ENCODE measurements around the gene OGFOD2.

The OGFOD2 gene

DNA sequence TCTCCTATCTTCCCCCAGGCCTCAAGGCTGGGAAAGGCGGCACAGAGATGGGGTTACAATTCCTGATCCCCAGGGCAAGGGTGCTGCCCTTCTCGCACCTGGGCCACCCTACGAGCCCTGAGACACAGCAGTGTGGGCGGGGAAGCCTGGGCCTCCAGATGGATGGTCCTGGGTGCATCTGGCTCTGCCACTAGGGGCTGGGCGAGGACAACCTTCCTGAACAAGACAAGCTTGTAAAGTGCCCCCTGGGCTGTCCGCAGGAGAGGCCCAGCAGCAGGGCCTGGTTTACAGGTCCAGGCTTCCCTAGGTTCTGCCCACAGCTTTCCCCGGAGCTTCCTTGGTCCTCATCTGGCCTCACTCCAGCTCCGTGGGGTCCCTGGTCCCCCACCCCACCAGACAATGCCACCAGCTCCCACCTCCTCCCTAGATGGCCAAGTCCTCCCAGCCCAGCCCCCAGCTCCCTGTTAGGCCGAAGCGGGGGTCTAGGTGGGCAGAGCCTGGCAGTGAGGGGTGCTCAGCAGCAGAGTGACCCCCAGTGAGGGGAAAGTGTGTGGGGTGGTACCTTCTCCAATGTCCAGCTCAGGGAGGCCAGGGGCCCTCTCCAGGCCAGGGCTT is 14.3 kb downstream of the OGFOD2 start:
- DNase-seq, result no peak

DNA sequence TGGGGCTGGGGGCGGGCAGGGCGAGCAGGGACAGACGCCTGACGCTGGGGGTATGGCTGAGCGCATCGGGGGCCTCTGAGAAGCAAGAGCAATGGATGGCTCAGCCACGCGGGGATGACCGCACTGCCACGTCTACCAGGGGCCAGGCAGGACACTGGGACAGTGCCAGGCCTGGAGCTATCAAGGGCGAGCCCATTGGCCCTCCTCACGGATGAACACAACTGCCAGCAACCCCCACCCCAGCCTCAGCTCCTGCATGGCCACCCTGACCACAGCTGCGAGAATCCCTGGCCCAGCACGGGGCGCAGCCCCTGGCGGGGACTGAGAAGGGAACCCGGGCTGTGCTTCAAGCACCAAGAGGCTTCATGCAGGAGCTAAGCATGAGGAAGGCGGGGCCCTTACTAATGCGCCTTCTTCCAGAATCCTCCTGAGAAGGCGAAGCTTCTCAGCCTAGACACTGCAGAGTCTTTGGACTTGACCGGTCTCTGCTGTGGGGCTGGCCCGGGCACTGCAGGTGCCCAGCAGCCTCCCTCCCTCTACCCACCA is 14.9 kb downstream of the OGFOD2 start:
- DNase-seq, result no peak

DNA sequence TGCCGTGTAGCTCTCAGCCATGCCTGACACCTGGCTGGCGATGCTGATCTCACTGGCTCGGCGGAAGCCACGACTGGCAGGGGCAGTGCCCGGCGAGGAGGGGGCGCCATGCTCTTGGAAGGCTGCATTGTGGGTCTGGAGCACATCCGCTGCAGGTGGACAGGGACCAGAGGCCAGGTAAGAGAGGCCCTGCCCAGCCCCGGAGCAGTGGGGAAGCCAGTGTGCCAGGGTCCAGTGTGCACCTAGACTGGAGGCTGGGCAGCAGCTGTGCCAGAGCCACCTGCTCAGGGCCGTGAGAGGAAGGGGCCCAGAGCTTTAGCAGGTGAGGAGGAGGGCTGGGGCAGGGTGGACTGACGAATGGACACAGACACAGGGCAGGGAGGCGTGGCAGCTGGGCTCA is 15.5 kb downstream of the OGFOD2 start:
- DNase-seq, result no peak

DNA sequence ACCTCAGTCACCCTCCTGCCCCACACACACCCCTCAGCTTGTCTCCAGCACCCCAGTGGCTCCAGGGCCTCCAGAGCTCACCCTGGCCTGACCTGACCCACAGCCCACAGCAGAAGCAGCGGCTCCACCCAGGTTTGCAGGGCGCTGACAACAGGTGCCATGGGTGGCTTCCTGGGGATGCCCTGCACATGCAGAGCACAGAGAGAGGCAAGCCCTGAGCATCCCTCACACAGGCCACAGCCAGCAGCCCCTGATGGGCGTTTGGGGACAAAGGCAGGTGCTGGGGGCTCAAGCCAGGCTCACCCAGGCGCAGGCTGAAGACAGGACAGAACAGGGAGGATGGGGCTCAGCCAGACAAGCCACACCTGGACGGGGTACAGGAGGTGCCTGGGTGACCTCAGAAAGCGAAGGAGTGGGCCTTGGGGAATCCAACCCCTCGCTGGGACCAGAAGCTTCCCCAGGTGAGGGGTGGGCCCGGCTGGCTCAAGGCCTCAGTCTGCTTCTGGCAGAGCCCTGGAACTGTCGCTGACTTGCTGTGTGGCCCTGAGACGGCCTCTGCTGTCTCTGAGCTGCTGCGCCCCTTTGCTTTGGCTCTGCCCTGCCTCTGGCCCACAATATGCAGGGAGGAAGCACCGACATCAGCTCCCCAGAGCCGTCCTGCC is 16.0 kb downstream of the OGFOD2 start:
- DNase-seq, result no peak

DNA sequence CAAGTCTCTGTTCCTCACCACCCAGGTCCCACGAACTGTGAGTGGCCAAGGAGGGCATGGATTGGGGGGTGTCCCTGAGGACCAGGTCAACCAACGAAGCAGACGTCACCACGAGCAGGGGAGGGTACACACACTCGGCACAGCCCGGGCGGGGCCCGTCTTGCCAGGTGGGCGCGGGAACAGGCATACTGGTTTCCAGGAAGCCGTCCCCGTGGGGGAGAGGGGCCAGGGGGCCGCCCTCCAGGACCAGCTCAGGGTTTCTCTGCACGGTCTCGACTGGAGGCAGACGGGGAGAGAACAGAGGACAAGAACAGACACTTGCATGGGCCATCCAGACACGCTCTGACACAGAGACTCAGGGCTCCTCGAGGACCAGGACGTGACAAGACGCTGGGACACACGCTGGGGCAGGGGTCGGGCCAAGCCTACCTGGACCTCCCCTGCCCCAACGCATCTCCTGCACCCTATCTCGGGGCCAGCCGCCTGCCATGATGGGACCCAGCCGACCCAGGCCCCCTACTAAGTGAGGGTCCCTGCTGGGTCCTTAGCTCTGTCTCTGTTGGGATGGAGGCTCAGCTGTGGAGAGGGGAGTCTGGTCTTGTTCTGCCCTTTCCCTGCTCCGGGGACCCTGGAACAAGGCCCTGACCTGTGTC is 16.7 kb downstream of the OGFOD2 start:
- DNase-seq, result peak in 1 of 5 donors; percentile 4

DNA sequence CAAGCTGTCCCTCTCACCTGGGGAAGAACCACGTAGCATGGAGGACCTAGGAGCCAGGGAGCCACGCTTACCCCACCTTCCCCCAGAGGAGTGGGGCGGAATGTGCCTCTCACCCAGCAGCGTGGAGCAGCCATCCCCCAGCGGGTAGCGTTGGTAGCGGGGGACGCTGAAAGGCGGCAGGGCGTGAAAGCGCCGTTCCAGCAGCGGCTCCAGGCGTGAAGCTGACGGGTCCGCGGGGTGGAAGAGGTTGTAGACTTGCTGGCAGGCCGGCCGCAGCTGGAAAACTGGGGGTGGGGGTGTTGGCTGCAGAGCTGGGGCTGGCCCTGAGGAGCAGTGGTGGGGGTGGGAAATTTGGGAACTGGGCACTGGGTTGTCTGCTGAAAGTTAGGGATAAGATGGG is 17.3 kb downstream of the OGFOD2 start:
- peak in 2 of 5 donors; percentile 2 to 10 for DNase-seq

DNA sequence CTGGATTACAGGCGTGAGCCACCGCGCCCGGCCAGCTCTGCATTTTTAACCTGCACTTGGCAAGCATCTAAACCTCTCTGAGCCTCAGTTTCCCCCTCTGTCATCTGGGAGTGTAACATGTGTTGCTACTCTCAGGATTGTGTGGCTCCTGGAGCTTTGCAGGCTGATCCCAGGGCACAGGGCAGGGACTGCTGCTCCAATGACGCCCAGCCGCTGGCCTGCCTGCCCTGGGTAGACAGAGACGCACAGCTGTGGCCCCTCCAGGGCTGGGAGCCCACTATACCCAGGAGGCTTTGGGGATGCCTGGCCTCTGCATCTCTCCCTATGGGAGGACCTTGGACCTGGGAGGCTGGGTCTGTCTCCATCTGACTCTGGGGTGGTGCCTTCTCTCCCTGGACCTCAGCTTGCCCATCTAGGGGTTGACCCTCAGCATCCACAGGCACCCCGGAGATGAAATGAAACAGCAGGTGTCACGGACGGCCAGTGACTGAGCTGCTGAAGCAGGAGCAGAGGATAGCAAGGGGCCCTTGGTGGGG is 19.2 kb downstream of the OGFOD2 start:
- DNase-seq, result peak in 1 of 5 donors; percentile 4

DNA sequence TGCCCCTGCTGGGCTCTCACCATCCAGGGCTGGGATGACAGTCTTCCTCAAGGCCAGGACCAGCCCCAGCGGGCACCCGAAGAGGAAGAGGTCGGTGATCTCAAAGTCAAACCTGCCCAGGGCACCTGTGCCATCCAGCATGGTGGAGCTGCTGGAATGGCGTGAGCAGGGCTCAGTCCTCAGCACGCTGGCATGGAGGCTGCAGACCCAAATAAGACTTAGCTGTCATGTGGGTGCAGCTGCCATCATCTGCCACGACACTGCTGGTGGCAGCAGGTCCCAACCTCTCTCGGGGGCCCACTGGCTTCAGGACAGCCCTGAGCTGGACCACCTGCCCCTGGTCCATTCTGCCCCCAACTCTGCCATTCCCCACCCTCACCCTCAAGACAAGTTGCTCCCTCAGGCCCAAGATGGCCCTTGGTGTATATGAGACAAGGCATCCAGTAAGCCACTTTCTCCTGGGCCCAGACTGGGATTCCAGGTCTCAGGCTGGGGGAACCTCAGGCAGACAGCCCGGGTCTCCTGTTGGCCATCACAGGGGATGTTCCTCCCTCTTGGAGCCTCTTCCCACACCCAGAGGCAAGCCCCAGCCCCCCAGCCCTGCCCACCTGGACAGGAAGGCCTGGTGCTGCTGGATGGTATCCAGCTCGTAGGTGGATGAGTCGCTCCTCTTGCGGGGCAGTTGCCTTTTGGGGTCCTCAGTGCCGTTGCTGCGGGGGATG is 19.9 kb downstream of the OGFOD2 start:
- DNase-seq, result no peak

DNA sequence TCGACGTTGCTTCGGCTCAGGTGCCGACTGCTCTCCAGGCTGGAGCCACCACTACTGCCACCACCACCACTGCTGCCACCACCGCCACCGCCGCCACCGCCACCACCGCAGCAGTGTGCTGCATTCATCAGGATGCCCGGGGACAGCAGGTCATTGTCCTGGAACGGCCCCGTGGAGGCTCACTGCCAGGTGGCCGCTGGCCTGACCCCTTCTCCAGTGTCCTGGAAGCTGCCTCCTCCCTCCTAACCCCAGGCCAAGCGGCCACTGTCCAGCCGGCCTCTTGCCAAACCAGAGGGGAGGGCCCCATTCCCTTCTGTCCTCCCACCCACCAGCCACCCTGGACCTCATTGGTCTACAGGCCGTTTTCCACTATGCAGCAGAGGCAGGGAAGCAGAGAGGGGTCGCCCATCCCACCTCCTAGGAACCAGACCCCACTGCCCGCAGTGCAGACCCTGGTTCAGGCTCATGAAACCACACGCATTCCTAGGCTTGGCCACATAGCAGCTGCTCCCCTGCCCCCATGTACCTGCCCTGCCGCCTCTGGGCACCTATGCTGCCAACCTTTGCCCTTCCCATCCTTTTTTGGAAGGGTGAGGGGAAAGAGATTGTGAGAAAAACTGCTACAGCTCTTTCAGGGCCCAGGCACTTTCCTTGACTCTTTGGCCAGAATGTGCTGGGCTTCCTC is 20.6 kb downstream of the OGFOD2 start:
- no peak for DNase-seq

DNA sequence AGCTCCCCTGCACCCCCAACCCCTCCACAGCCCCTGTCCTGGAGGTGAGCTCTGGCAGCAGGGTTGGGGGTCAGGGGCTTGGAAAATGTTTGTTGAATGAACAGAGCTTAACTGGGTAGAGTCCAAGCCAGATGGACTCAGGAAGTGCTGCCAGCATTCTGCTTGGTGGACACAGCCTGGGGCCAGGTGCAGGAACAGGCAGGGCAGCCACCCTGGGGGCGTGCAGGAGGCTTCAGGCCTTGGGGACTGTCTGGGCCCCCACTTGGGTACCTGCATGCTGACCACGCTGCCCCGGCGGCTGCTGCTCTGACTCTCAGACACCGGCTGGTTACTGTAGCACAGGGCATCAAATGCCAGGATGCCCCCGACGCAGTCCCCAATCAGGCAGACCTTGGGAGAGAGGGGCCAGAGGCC is 21.2 kb downstream of the OGFOD2 start:
- DNase-seq, result no peak

DNA sequence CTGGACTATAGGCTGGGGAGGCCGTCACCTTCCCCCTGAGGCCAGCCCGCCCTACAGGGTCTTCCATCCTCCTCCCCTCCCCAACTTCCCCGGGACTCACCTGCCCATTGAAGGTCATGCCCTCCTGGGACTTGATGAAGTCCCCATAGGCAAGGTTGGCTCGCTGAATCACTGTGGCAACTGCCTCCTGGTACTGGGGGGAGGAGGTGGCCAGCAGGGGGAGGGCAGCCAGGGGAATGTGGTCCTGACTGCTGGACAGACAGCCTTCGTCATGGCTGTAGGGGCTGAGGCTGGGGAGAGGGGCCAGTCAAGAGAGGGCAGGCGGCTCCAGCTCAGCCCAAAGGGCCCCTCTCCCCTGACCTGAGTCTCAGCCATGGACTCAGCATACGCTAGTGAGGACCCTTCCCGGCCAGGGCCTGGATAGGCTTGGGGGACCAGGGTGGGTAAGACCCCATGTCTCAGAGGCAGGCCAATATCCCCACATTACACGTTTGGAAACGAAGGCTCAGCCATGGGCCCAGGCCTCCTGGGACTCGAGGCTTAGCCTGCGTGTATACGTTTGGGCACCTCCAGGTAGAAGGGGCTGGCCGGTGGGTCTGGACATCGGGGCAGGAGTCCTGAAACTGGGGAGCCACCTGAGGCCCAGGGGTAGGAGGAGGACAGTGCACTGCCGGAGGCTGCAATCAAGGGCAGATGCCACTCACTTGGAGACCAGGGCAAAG is 21.7 kb downstream of the OGFOD2 start:
- no peak for DNase-seq

DNA sequence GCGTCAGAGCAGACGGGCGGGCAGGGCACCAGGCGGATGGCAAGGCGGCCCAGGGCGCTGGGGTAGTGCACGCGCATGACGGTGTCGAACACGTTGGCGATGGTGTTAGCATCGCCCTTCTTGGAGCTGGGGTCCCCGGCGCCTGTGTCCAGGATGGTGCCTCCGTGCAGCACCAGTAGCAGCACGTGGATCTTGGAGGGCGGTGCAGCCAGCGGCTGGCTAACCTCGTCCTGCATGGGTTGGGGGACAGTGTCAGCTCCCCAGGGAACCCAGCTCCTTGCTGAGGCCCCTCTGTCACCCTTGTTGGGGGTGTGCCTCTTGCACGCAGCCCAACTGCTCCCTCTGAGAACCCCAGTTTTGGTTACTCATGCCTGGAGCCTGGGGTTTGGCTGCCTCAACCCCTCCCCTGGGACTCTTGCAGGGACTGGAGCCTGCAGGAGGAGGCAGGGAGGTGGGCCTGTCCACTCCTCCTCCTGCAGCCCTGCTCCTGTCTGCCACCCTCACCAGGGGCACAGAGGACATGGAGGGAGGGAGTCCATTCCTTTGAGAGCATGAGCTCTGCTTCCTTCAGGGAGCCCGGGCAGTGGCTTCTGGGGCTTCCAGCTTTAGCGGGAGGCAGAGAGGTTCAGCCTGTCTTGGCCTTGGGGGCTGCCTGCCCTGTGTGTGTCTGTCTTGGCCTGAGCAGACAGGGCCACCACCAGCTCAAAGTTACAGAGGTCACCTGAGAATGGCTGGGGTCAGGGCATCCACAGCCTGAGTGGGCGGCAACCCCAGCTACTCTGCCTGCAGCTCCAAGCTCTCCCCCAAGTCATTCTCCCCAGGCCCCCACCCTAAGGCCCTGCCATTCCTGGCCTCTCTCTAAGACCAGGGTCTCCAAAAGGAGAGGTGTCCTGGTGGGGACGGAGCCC is 22.6 kb downstream of the OGFOD2 start:
- no peak for DNase-seq

DNA sequence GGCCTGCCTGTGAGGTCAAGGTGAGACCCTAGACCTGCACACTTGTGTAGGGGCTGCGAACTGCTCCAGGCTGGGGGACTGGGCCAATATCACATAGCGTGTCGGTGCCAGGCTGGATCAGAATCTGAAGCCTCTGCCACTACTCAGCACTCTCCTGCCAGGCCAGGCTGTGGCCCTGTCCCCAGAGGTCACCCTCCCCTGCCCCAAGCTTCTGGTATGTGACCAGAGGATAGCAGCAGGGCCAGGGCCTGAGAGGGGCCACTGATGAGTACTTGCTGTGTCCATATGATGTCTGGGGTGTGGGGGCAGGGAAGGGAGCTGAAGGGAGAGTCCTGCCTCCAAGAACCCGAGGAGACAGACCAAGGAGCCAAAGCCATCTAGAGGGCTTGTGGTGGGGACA is 23.3 kb downstream of the OGFOD2 start:
- DNase-seq, result no peak

DNA sequence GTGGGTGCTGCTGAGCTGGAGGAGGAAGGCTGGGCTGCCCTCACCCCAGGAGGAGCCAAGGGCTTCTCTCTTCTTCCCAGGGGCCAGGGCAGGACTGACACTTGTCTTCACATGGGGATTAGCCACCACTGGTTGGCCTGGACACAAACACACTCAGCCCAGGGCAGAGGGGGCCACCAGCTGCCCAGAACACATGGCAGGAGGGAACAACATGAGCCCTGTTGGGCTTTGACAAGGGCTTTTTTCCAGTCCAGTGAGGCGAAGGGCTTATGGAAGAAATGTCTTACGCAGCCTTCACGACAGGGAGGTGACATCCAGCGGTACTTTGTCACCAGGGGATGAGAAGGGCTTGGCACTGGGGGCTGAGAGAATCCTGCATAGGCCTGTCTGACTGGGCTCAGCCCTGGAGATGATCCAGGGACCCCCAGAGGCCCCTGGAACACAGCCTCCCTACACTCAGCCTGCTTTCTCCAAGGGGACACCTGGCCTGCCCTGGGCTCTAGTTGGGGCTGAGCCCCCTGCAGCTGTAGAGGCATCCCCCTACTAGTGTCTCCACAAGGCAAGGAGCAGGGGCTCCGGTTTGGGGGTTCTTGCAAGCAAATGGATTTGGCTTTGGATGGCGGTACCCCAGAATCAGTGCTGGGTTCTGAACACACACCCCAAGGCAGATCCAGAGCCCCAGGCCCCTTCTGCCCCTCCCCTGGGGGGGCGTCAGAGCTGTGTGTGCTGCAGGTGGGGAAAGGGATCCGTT is 24.3 kb downstream of the OGFOD2 start:
- DNase-seq, result no peak

DNA sequence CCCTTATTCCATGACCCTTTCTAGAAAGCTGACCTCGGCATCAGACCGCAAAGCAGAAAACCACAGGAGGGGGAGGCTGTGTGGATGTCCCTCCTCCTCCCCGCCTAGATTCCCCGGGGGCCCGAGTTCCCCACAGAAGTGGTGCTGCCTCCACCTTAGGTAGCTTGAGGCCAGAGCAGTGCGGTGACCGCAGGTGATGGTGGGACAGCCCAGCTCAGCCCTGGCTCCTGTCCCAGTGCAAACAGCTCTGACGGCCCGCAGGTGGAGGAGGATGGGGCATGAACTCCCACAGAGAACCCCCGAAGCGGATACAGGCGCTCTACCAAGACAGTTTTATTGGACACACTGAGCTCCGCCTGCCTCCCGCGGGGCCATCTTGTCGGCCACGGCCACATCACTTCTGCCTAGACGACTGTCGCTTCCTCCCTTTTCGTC is 25.0 kb downstream of the OGFOD2 start:
- DNase-seq, result no peak

DNA sequence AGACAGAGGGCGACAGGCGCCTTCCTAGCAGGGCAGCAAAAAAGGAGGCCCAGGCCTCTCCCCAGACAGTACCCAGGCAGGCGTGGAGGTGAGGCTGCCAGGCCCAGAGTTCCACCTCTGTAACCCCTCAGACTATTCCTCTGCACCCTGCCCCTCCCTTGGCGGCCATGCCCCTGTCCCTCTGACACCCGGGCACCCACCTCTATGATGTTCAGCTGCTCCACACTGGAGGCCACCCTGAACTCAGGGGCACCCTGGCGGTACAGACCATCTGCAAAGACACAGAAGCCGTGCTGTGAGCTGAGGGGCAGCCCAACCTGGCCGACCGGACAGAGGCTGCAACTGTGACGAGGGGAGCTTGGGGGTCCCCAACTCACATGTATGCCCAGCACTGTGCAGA is 25.5 kb downstream of the OGFOD2 start:
- DNase-seq, result no peak

DNA sequence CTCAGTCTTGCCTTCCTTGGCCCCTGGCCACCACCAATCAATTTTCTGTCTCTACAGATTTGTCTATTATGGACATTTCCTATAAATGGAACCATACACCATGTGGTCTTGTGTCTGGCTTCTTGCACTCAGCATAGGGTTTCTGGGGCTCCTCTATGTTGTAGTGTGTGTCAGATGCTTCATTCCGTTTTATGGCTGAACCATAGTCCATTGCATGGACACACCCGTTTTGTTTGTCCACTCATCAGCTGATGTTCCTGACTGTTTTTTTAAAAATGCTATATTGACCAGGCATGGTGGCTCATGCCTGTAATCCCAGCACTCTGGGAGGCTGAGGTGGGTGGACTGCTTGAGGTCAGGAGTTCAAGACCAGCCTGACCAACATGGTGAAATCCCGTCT is 26.4 kb downstream of the OGFOD2 start:
- DNase-seq, result no peak

DNA sequence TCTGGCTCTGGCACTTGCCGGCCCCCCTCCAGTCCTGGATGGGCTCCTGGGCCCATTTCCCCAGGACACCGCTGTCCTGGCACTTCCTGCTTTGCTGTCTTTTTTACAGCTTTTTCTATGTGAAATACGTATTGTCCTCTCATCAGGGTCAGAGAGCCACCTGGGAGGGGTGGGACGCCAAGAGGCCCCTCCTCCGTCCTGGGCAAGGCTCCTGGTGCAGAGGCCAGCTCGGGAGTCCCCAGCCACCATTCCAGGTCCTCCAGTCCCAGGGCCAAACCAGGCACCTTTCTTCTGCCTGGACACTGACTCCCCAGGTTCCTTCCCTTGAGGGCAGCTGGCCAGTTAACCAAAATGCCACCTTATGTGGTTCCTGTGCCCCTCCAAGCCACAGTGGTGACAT is 28.2 kb downstream of the OGFOD2 start:
- DNase-seq, result no peak

DNA sequence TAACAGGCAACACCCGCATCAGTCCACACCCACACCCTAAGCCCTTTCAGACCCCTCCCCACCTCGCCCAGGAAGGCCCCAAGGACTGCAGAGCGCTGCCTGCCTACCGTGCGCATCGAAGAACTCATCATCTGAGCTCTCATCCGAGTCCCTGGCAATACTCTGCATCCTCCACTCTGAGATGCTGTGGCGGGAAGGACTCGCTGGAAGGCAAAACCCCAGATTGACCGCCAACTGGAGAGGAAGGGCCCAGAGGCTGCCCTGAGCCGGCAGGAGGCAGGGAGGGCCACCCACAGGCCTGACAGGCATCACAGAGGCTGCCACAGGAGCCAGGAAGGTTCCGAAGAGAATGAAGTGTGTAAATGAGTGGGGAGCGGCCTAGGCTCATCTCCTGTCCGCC is 29.2 kb downstream of the OGFOD2 start:
- no peak for DNase-seq

DNA sequence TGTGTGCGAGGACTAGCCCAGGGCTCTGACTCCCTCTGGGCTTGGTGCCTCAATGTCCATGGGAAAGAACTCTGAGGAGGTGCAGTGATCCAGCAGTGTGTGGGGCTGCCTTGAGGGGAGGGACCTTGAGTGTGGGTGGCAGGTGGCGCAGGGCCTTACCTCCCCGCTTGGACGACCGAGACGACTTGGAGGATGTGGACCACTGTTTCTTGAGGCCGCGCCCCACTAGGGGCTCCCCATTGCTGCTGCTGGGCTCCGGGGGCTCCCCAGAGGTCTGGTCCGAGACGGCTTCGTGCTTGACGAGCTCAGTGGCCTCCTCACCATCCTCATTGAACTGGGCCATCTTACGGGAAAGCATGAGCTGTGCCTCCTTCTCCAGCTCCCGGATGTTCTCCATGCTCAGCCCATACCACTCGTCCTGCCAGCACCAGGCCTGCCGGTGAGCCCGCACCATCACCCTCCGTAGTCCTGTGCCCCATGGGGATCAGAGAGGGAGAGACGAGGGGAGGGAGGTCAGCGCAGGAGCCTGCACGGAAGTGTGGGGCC is 30.1 kb downstream of the OGFOD2 start:
- DNase-seq, result no peak
